ENCODE measurements around the gene NKPD1. TPM values are rescaled to one million over a fixed set of nuclear protein-coding genes. Genes with fewer than 3 reads are reported as not detected.

The NKPD1 gene
- polyA plus RNA-seq, 1 of the 3 experiments (the other 2 are of a cell fraction) = 0.12 TPM

DNA sequence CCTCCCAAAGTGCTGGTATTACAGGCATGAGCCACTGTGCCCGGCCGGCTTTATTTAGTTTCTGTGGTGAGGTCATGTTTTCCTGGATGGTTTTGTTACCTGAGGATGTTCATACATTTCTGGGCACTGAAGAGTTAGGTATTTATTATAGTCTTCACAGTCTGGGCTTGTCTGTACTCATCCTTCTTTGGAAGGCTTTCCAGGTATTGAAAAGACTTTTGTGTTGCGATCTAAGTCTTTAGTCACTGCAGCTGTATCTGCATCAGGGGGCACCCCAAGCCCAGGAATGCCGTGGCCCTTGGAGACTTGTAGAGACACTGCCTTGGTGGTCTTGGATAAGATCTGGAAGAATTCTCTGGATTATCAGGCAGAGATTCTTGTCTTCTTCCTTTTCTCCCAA, 30.6 kb upstream of the NKPD1 start:
- no peaks in the 10 kb centered on the region for H3F3A ChIP-seq (replicated peaks; ENCODE audit: insufficient read depth)
- no peaks in the 10 kb centered on the region for H3K4me1 ChIP-seq (ENCODE audit: control insufficient read depth in 1 of 2, insufficient read depth in 2 of 2, low read depth in 1 of 2, low read length in 1 of 2)
- H3K9me2 ChIP-seq = no peaks in the 10 kb centered on the region
- TF ChIP-seq SMC3 (IDR thresholded peaks at IDR 0.05; ENCODE audit: low read depth, low read length) = no peak
- TF ChIP-seq, protein P1, sequence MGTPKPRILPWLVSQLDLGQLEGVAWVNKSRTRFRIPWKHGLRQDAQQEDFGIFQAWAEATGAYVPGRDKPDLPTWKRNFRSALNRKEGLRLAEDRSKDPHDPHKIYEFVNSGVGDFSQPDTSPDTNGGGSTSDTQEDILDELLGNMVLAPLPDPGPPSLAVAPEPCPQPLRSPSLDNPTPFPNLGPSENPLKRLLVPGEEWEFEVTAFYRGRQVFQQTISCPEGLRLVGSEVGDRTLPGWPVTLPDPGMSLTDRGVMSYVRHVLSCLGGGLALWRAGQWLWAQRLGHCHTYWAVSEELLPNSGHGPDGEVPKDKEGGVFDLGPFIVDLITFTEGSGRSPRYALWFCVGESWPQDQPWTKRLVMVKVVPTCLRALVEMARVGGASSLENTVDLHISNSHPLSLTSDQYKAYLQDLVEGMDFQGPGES (IDR thresholded peaks at IDR 0.05; ENCODE audit: low read depth, low read length) = no peak
- TF ChIP-seq FOSL2 (IDR thresholded peaks at IDR 0.05; ENCODE audit: borderline replicate concordance, low read depth) = no peak
- TF ChIP-seq CHD2 (IDR thresholded peaks at IDR 0.05; ENCODE audit: low read length, partially characterized antibody) = no peak
- no peak for TF ChIP-seq JUND (IDR thresholded peaks at IDR 0.05)
- TF ChIP-seq, protein P2, sequence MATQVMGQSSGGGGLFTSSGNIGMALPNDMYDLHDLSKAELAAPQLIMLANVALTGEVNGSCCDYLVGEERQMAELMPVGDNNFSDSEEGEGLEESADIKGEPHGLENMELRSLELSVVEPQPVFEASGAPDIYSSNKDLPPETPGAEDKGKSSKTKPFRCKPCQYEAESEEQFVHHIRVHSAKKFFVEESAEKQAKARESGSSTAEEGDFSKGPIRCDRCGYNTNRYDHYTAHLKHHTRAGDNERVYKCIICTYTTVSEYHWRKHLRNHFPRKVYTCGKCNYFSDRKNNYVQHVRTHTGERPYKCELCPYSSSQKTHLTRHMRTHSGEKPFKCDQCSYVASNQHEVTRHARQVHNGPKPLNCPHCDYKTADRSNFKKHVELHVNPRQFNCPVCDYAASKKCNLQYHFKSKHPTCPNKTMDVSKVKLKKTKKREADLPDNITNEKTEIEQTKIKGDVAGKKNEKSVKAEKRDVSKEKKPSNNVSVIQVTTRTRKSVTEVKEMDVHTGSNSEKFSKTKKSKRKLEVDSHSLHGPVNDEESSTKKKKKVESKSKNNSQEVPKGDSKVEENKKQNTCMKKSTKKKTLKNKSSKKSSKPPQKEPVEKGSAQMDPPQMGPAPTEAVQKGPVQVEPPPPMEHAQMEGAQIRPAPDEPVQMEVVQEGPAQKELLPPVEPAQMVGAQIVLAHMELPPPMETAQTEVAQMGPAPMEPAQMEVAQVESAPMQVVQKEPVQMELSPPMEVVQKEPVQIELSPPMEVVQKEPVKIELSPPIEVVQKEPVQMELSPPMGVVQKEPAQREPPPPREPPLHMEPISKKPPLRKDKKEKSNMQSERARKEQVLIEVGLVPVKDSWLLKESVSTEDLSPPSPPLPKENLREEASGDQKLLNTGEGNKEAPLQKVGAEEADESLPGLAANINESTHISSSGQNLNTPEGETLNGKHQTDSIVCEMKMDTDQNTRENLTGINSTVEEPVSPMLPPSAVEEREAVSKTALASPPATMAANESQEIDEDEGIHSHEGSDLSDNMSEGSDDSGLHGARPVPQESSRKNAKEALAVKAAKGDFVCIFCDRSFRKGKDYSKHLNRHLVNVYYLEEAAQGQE (IDR thresholded peaks at IDR 0.05; ENCODE audit: low read depth, low read length) = no peak
- TF ChIP-seq NRF1 (IDR thresholded peaks at IDR 0.05; ENCODE audit: low read depth, low read length) = no peak
- TF ChIP-seq RAD21 (IDR thresholded peaks at IDR 0.05; ENCODE audit: low read length) = no peak
- no peak overlapping the region for H3K27ac ChIP-seq (ENCODE audit: low read depth in 2 of 2, low read length in 1 of 2)
- CTCF ChIA-PET = interaction anchor here (0.9 to 1.6 kb wide), 2 partner anchors 9 to 55 kb away, joined by 3 to 4 read pairs; no protein-coding TSS in a partner anchor
- no peaks in the 10 kb centered on the region for H4K20me1 ChIP-seq (ENCODE audit: insufficient read depth)
- H3K36me3 ChIP-seq (replicated peaks in 1 of 2; ENCODE audit: control insufficient read depth in 1 of 2, insufficient read depth in 2 of 2, low read length in 1 of 2) = no peaks in the 10 kb centered on the region
- no peak overlapping the region for H3K9ac ChIP-seq
- H3K9me3 ChIP-seq = no peaks in the 10 kb centered on the region
- no peak overlapping the region for H3K4me2 ChIP-seq
- H3K4me3 ChIP-seq (ENCODE audit: low read depth in 2 of 2, low read length in 1 of 2) = no peak overlapping the region
- POLR2A ChIA-PET = no interaction called here
- no peak for DNase-seq
- H2AFZ ChIP-seq (ENCODE audit: low read depth) = no peak overlapping the region
- no peaks in the 10 kb centered on the region for H3K27me3 ChIP-seq (ENCODE audit: insufficient read depth)
- WGBS (ENCODE audit: low lambda C conversion rate) = 91% methylated on average over 4 of the region's 4 CpGs
- no peaks in the 10 kb centered on the region for H3K79me2 ChIP-seq (ENCODE audit: insufficient read depth)

DNA sequence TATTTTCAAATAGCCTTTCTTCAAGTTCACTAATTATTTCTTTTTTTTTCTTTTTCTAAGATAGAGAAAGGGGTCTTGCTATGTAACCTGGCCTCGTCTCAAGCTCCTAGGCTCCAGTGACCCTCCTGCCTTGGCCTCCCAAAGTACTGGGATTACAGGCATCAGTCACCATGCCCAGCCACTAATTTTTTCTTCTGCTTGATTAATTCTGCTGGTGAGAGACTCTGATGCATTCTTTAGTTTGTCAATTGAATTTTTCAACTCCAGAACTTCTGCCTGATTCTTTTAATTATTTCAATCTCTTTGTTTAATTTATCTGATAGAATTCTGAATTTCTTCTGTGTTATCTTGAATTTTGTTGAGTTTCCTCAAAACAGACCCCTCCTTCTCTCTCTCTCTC, 29.2 kb upstream of the NKPD1 start:
- Histone ChIP-seq H3F3A (replicated peaks; ENCODE audit: insufficient read depth) (no peaks in the 10 kb centered on the region), H2AFZ (ENCODE audit: low read depth) (no peak overlapping the region), H3K4me1 (ENCODE audit: control insufficient read depth in 1 of 2, insufficient read depth in 2 of 2, low read depth in 1 of 2, low read length in 1 of 2) (no peaks in the 10 kb centered on the region), H3K27ac (ENCODE audit: low read depth in 2 of 2, low read length in 1 of 2) (no peak overlapping the region), H3K79me2 (ENCODE audit: insufficient read depth) (no peaks in the 10 kb centered on the region), H4K20me1 (ENCODE audit: insufficient read depth) (no peaks in the 10 kb centered on the region), H3K36me3 (replicated peaks in 1 of 2; ENCODE audit: control insufficient read depth in 1 of 2, insufficient read depth in 2 of 2, low read length in 1 of 2) (no peaks in the 10 kb centered on the region), H3K9ac (no peak overlapping the region), H3K4me2 (no peak overlapping the region), H3K4me3 (ENCODE audit: low read depth in 2 of 2, low read length in 1 of 2) (no peak overlapping the region), H3K27me3 (ENCODE audit: insufficient read depth) (no peaks in the 10 kb centered on the region), H3K9me3 (no peaks in the 10 kb centered on the region), H3K9me2 (no peaks in the 10 kb centered on the region)
- CTCF ChIA-PET = no interaction called here
- TF ChIP-seq TCF12 (IDR thresholded peaks at IDR 0.05) (no peak), RFX5 (IDR thresholded peaks at IDR 0.05; ENCODE audit: low read length) (no peak), GABPA (IDR thresholded peaks at IDR 0.05; ENCODE audit: low read depth) (no peak), MEF2A (IDR thresholded peaks at IDR 0.05; ENCODE audit: borderline replicate concordance, low read depth) (no peak), EZH2phosphoT487 (IDR thresholded peaks at IDR 0.05; ENCODE audit: borderline replicate concordance, low read depth) (no peak), SIN3A (IDR thresholded peaks at IDR 0.05; ENCODE audit: borderline replicate concordance, low read depth, low read length) (no peak), CHD2 (IDR thresholded peaks at IDR 0.05; ENCODE audit: low read length, partially characterized antibody) (no peak)
- 48% methylated on average over 1 of the region's 1 CpG for WGBS (ENCODE audit: low lambda C conversion rate)
- POLR2A ChIA-PET = no interaction called here
- DNase-seq = no peak
